GM19438 (cell line): ENCODE measurements around the gene STING1.
"Not testable (repeated sequence)": the region's sequence is repeated elsewhere in the genome, so short reads cannot be mapped to it uniquely, and the experiment has no call there.

Experiments used
- ATAC-seq: cut with Tn5 transposase; IDR thresholded peaks from one replicate; pipeline ENCODE4 v1.9.1; 2021; ENCODE audit warnings: low read depth; ENCODE audit not compliant: unreplicated experiment

Gene STING1

GRCh38 chr5:139445325-139446170, 37.0 kb downstream of the STING1 start:
- no peak for ATAC-seq

GRCh38 chr5:139443831-139444453, 38.6 kb downstream of the STING1 start:
- ATAC-seq, result no peak

DNA sequence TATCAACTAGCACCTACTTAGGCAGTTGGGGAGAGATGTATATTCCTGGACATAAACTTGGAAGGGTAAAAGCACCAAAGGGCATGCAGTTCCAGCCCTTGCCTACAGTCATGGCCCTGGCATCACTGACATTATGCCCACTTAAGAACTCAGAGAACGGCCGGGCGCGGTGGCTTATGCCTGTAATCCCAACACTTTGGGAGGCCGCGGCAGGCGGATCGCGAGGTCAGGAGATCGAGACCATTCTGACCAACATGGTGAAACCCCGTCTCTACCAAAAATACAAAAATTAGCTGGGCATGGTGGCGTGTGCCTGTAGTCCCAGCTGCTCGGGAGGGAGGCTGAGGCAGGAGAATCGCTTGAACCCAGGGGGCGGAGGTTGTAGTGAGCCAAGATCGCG, 42.1 kb downstream of the STING1 start:
- ATAC-seq, result not testable (repeated sequence)

DNA sequence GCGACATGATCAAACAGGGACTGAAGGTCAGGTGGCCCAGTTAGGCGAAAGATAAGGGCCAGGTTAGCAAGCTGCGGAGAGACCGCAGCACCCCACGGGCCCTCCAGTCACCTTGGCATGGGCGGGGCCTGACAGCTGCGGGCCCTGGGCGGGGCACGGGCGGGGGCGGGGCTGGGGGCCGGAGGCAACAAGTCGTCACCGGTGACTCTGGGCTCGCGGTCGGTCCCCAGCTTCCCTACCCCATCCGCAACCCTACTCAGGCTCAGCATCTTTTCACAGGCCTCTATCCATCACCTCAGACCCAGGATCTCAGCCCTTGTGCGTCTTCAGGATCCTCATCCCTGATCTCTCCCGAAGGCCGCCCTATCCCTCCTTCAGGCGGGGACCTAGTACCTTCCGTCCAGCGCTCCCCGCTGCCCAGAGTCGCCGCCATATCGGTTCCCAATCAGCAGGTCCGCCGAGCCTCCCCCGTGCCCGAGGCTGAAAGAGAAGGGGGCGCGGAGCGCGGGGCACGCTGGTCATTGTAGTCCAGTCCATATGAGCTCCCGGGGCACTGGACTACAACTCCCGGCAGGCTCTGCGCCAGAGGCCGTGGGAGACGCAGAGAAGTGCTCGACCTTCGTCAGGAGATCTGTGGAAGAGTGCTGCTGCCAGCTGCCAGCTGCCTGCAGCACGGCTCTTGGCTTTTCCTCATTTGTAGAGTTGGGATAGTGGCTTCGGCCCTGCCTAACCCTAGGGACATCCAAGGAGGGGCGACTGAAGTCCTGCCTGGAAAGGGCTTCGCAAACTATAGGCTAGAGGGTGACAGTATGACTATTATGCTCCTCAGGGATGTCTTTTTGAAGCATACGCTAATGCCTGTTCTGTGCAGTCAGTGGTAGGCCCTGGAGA, 43.3 kb downstream of the STING1 start, which contains the start of gene DNAJC18:
Gene DNAJC18 (minus strand): TSS at position 513 of the 891 bp plus-strand sequence. CDS start 80 bp downstream, at position 433.
- peak; percentile 91 for ATAC-seq

GRCh38 chr5:139438707-139439012, 43.9 kb downstream of the STING1 start:
- no peak for ATAC-seq

DNA sequence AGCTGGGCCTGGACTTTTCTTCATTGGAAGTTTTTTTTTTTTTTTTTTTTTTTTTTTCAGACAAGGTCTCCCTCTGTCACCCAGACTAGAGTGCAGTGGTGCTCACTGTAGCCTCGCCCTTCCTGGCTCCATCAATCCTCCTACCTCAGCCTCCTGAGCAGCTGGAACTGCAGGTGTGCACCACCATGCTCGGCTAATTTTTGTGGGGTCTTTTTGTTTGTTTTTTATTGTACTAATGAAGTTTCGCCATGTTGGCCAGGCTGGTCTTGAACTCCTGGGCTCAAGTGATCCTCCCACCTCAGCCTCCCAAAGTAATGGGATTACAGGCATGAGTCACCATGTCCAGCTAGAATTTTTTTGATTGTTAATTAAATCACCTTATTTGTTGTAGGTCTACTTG, 46.9 kb downstream of the STING1 start:
- no peak for ATAC-seq

- ATAC-seq, result no peak
Measured at GRCh38 chr5:139431706-139432105, 50.9 kb downstream of the STING1 start.

DNA sequence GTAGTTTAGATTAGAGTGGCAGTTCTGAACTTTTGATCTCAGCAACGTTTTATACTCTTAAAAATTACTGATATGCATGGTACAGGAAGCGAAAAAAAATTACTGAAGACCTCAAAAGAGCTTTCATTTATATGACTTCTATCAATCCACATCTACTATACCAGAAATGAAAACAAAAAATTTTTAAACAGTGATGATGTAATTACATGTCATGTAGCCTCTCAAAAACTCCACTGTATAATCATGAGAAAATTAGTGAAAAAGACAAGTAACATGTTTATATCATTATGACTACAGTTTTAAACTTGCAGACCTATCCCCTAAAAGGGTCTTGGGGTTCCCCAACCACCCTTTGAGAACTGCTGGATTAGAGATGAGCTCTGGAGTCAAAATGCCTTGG, 52.5 kb downstream of the STING1 start:
- ATAC-seq, result no peak

DNA sequence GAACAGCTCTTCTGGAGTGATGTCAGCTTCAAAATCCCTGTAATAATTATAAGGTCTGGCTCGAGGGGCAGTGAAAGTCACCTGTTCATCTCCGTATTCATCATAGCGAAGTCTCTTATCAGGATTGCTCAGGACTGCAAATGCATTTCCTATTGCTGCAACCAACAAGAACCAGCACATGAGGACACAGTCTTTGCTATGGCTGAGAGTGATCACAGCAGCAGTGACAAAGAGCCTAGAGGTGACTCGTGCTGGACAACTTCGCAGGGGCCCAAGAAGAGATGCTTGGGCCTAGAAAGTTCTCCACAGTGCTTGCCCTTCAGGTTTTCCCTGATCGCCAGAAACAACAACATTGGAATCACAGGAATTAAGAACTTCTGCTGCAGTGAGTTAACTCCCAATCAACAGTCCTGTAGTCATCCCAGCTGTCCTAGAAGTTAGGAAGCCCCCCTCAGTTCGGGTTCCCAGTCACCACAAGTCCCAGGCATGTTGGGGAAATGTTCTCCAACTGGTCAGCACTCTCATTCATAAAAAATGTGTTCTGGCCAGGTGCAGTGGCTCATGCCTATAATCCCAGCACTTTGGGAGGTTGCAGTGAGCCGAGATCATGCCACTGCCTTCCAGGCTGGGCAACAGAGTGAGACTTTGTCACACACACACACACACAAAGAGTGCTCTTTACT, 56.2 kb downstream of the STING1 start:
- no peak for ATAC-seq
